GM12878 (cell line): ENCODE data around the gene NODAL. TPM values are rescaled to one million over a fixed set of nuclear protein-coding genes. Genes with fewer than 3 reads are reported as not detected.

Experiments used
- ATAC-seq: fragments of 200-7000 bp; cut with Tn5 transposase; 3 replicates; pipeline ENCODE4 v1.9.1; 2020; ENCODE audit warnings: mild to moderate bottlenecking, moderate library complexity
- BruUV-seq: library from RNA; stranded (reverse); fragments of 400-500 nt; replicated peaks from 2 replicates; lab custom pipeline; 2021; lab: Mats Ljungman, UMichigan
- CTCF ChIA-PET: fragments of 300-600 bp; sonication (Branson Sonifier 250); formaldehyde crosslinking; extraction: SDS; loops from one replicate; lab custom pipeline; 2021; ENCODE audit warnings: inconsistent platforms; lab: Yijun Ruan, JAX
- POLR2A ChIA-PET: fragments of 350-600 bp; formaldehyde crosslinking; extraction: SDS; loops from one replicate; lab custom pipeline; 2021; ENCODE audit warnings: inconsistent platforms; lab: Charles Lee
- RAD21 ChIA-PET: fragments of 300-600 bp; sonication (Branson Sonifier 250); formaldehyde crosslinking; loops from one replicate; lab custom pipeline; 2023; ENCODE audit warnings: antibody characterized with exemption; ENCODE audit not compliant: unreplicated experiment; lab: Charles Lee
- SMC1A ChIA-PET: fragments of 300-600 bp; sonication (Branson Sonifier 250); formaldehyde crosslinking; loops from one replicate; lab custom pipeline; 2023; ENCODE audit not compliant: unreplicated experiment, uncharacterized antibody; lab: Charles Lee
- DNase-seq: peaks from one replicate; pipeline ENCODE4 v3.0.0-alpha.2; 2011; ENCODE audit warnings: low read depth, low spot score
- FAIRE-seq: peaks from 3 replicates; lab custom pipeline; 2011; peaks lifted over from hg19 to GRCh38; lab: Jason Lieb, UNC
- H2AFZ ChIP-seq: 2 replicates; pipeline ENCODE4 v1.6.0; 2011; ENCODE audit warnings: low read depth, low read length, control low read depth; ENCODE audit not compliant: control insufficient read depth
- H3K27ac ChIP-seq: 2 replicates; pipeline ENCODE4 v1.5.1; 2011; ENCODE audit warnings: control low read depth; ENCODE audit not compliant: control insufficient read depth, insufficient read depth
- H3K27me3 ChIP-seq, 2 experiments: replicated peaks in 1 of 2; 2 replicates each; pipeline versions ENCODE4 v1.6.0 to v1.6.1; 2011; ENCODE audit warnings: low read length in 1 of 2; ENCODE audit not compliant: control insufficient read depth in 2 of 2, insufficient read depth in 2 of 2
- H3K36me3 ChIP-seq, 2 experiments: 2 replicates each; pipeline ENCODE4 v1.5.1; 2011; ENCODE audit warnings: low read length in 1 of 2; ENCODE audit not compliant: control insufficient read depth in 2 of 2, insufficient read depth in 2 of 2
- H3K4me1 ChIP-seq: 2 replicates; pipeline ENCODE4 v1.6.1; 2011; ENCODE audit warnings: mild to moderate bottlenecking, low read length, moderate library complexity, mixed read lengths; ENCODE audit not compliant: control insufficient read depth, insufficient read depth
- H3K4me2 ChIP-seq: 2 replicates; pipeline ENCODE4 v1.6.0; 2011; ENCODE audit warnings: control low read depth; ENCODE audit not compliant: control insufficient read depth, insufficient read depth
- H3K4me3 ChIP-seq: fragments of 200-600 bp; sonication (generic); 2 replicates; pipeline ENCODE4 v1.5.1; 2016
- H3K79me2 ChIP-seq: 2 replicates; pipeline ENCODE4 v1.6.0; 2011; ENCODE audit warnings: low read length; ENCODE audit not compliant: control insufficient read depth, insufficient read depth
- H3K9ac ChIP-seq: 2 replicates; pipeline ENCODE4 v1.8.0; 2011; ENCODE audit warnings: low read length, control low read depth, mixed read lengths; ENCODE audit not compliant: control insufficient read depth, insufficient read depth
- H3K9me3 ChIP-seq: replicated peaks from 3 replicates; pipeline ENCODE4 v1.5.1; 2011; ENCODE audit warnings: mild to moderate bottlenecking, low read length; ENCODE audit not compliant: control insufficient read depth, insufficient read depth
- H4K20me1 ChIP-seq: 2 replicates; pipeline ENCODE4 v1.6.0; 2011; ENCODE audit not compliant: control insufficient read depth, insufficient read depth
- BCL11A ChIP-seq: IDR thresholded peaks from 2 replicates; pipeline ENCODE4 v1.6.1; 2011; ENCODE audit warnings: low read depth, low read length
- BRCA1 ChIP-seq: IDR thresholded peaks from 2 replicates; pipeline ENCODE4 v1.6.1; 2011; ENCODE audit warnings: low read depth, low read length, improper control_type of control experiment
- ESRRA ChIP-seq: IDR thresholded peaks from 2 replicates; pipeline ENCODE4 v1.6.1; 2012; ENCODE audit warnings: mild to moderate bottlenecking, low read length, improper control_type of control experiment
- GABPA ChIP-seq: IDR thresholded peaks from 2 replicates; pipeline ENCODE4 v1.6.1; 2014; ENCODE audit warnings: antibody characterized with exemption, low read depth, mild to moderate bottlenecking, inconsistent platforms
- HCFC1 ChIP-seq: fragments of 150-350 bp; IDR thresholded peaks from 2 replicates; pipeline ENCODE4 v1.6.1; 2014; ENCODE audit warnings: low read length
- MEF2A ChIP-seq: IDR thresholded peaks from 2 replicates; pipeline ENCODE4 v1.6.1; 2011; ENCODE audit warnings: low read depth, mild to moderate bottlenecking, low read length, moderate library complexity; ENCODE audit not compliant: insufficient read depth
- NFYA ChIP-seq: IDR thresholded peaks from 2 replicates; pipeline ENCODE4 v1.6.1; 2011; ENCODE audit warnings: low read depth, mild to moderate bottlenecking, low read length, improper control_type of control experiment, borderline replicate concordance
- PAX5 ChIP-seq: IDR thresholded peaks from 2 replicates; pipeline ENCODE4 v1.6.1; 2011; ENCODE audit warnings: low read depth, low read length, borderline replicate concordance
- RBBP5 ChIP-seq: fragments of 200-600 bp; sonication (generic); conservative IDR thresholded peaks from 2 replicates; pipeline ENCODE4 v1.6.1; 2016
- SMARCA5 ChIP-seq: fragments of 450-650 bp; IDR thresholded peaks from 2 replicates; pipeline ENCODE4 v1.6.1; 2017; ENCODE audit warnings: mild to moderate bottlenecking
- STAT3 ChIP-seq: IDR thresholded peaks from 2 replicates; pipeline ENCODE4 v1.6.1; 2011; ENCODE audit warnings: low read depth, low read length, improper control_type of control experiment
- ZNF207 ChIP-seq: fragments of 450-650 bp; IDR thresholded peaks from 2 replicates; pipeline ENCODE4 v1.6.1; 2014; ENCODE audit warnings: antibody characterized with exemption, mild to moderate bottlenecking, borderline replicate concordance
- WGBS: methylation state at CpG from one replicate; pipeline ENCODE4 v1.1.6; 2016; ENCODE audit warnings: low lambda C conversion rate; ENCODE audit not compliant: insufficient replicate concordance, insufficient coverage; ENCODE audit errors: missing lambda C conversion rate; 5-methylcytosine and 5-hydroxymethylcytosine counted together
- in situ Hi-C: fragments of 300-500 bp; cut with MboI; formaldehyde crosslinking; loops from 9 replicates; pipeline ENCODE4 v1.14.3; 2018; ENCODE audit warnings: mixed read lengths
- intact Hi-C: fragments of 100-400 bp; cut with micrococcal nuclease; formaldehyde crosslinking; loops from one replicate; pipeline ENCODE4 v1.14.2; 2022; ENCODE audit not compliant: unreplicated experiment
- polyA plus RNA-seq, 11 experiments: library from polyadenylated mRNA; depleted of rRNA in 4 of 11; unstranded in 6 of 11; stranded (reverse) in 5 of 11; fragments of >200 nt; fragmentation: Nextera tagmentation in 4 of 11; fragmentation: Illumina TruSeq in 1 of 11; extraction: Ambion mirVana in 4 of 11; extraction: Trizol in 1 of 11; gene quantifications; 1 replicate in 1 of 11; 2 replicates in 10 of 11; pipeline versions ENCODE4 v1.2.1 to v1.2.3, GENCODE V29; 2011 to 2016; ENCODE audit warnings: inconsistent platforms in 2 of 11, missing spikeins in 2 of 11, low read depth in 1 of 11
- total RNA-seq, 4 experiments: library from RNA; depleted of rRNA in 3 of 4; stranded (reverse); fragments of >200 nt in 3 of 4; fragmentation: Illumina TruSeq in 1 of 4; extraction: Trizol in 1 of 4; gene quantifications; 2 replicates each; pipeline versions ENCODE4 v1.2.1 to v1.2.3, GENCODE V29; 2013 to 2021
- TF ChIP-seq, protein P1 (sequence below): fragments of 450-650 bp; IDR thresholded peaks from 2 replicates; pipeline ENCODE4 v1.6.1; 2017; ENCODE audit warnings: mild to moderate bottlenecking, moderate library complexity
- TF ChIP-seq, protein P2 (sequence below): fragments of 450-650 bp; formaldehyde crosslinking; IDR thresholded peaks from 2 replicates; pipeline ENCODE4 v1.5.0; 2022; ENCODE audit warnings: mild to moderate bottlenecking, missing genetic modification characterization

NODAL gene
- total and polyA plus RNA-seq, 10 of the 15 experiments (the other 5 are each of a cell fraction or from before 2014, with no cell fraction given): not detected

DNA sequence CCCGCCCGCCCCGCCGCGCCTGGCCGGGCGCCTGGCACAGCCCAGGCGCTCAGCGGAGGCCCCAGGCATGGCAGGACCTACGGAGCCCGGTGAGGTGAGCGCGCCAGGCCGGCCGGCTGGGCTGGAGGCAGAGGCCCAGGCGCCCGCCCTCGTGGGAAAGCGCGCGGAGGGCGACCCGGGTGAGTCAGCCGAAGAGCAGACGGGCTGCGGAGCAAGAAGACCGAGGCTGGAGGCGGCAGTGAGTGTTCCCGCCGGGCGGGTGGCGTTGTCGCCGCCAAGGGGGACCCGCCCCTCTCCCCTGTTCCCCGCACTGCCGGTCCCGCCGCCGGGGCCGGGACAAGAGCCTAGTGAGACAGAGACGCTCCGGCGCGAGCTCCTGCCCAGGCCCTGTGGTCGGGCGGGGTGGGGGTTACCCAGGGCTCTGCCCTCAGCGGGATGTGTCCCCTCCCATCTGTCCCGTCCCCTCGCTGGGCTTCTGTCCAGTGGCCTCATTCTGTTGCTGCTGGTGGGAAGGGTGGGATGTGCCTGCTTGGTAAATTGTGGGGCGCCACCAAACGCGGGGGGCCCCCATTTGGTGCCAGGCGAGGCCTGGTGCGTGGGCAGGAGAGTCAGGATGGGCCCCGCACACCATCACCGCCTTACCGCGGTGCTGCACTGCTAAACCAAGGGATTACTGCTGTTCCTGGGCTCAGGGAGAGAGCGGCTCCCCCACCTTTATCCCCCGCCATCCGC lies 17.0 kb upstream of the NODAL start:
- 17% methylated on average over 54 of the region's 62 CpGs for WGBS
- peak; percentile 52 for ATAC-seq
- H3K27ac ChIP-seq: no peak overlapping the region
- CTCF ChIA-PET: interaction anchor here (6.0 kb wide), 1 partner anchor 83 kb away, joined by 74 read pairs; no protein-coding TSS in a partner anchor
- TF ChIP-seq NFYA (no peak), RBBP5 (no peak), GABPA (no peak), ZNF207 (no peak), HCFC1 (no peak), MEF2A (no peak), PAX5 (no peak), BRCA1 (no peak), ESRRA (no peak), SMARCA5 (no peak), STAT3 (no peak), BCL11A (no peak)
- TF ChIP-seq, protein P1, sequence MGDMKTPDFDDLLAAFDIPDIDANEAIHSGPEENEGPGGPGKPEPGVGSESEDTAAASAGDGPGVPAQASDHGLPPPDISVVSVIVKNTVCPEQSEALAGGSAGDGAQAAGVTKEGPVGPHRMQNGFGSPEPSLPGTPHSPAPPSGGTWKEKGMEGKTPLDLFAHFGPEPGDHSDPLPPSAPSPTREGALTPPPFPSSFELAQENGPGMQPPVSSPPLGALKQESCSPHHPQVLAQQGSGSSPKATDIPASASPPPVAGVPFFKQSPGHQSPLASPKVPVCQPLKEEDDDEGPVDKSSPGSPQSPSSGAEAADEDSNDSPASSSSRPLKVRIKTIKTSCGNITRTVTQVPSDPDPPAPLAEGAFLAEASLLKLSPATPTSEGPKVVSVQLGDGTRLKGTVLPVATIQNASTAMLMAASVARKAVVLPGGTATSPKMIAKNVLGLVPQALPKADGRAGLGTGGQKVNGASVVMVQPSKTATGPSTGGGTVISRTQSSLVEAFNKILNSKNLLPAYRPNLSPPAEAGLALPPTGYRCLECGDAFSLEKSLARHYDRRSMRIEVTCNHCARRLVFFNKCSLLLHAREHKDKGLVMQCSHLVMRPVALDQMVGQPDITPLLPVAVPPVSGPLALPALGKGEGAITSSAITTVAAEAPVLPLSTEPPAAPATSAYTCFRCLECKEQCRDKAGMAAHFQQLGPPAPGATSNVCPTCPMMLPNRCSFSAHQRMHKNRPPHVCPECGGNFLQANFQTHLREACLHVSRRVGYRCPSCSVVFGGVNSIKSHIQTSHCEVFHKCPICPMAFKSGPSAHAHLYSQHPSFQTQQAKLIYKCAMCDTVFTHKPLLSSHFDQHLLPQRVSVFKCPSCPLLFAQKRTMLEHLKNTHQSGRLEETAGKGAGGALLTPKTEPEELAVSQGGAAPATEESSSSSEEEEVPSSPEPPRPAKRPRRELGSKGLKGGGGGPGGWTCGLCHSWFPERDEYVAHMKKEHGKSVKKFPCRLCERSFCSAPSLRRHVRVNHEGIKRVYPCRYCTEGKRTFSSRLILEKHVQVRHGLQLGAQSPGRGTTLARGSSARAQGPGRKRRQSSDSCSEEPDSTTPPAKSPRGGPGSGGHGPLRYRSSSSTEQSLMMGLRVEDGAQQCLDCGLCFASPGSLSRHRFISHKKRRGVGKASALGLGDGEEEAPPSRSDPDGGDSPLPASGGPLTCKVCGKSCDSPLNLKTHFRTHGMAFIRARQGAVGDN: no peak
- TF ChIP-seq, protein P2, sequence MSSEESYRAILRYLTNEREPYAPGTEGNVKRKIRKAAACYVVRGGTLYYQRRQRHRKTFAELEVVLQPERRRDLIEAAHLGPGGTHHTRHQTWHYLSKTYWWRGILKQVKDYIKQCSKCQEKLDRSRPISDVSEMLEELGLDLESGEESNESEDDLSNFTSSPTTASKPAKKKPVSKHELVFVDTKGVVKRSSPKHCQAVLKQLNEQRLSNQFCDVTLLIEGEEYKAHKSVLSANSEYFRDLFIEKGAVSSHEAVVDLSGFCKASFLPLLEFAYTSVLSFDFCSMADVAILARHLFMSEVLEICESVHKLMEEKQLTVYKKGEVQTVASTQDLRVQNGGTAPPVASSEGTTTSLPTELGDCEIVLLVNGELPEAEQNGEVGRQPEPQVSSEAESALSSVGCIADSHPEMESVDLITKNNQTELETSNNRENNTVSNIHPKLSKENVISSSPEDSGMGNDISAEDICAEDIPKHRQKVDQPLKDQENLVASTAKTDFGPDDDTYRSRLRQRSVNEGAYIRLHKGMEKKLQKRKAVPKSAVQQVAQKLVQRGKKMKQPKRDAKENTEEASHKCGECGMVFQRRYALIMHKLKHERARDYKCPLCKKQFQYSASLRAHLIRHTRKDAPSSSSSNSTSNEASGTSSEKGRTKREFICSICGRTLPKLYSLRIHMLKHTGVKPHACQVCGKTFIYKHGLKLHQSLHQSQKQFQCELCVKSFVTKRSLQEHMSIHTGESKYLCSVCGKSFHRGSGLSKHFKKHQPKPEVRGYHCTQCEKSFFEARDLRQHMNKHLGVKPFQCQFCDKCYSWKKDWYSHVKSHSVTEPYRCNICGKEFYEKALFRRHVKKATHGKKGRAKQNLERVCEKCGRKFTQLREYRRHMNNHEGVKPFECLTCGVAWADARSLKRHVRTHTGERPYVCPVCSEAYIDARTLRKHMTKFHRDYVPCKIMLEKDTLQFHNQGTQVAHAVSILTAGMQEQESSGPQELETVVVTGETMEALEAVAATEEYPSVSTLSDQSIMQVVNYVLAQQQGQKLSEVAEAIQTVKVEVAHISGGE (CRISPR knock-in tag): no peak
- TF ChIP-seq, all 136 proteins: peak for 0
- no peak for DNase-seq
- no peaks in the 10 kb centered on the region for H3K79me2 ChIP-seq
- H3K27me3 ChIP-seq: peaks cover 3 to 5% of the 10 kb centered on the region in 2 experiments; a peak in 3 of 4 replicates
- H2AFZ ChIP-seq: no peak overlapping the region
- in situ Hi-C loops (no loop called here), intact Hi-C loops (no loop called here)
- no peaks in the 10 kb centered on the region for H3K36me3 ChIP-seq
- H3K9ac ChIP-seq: no peak overlapping the region
- H4K20me1 ChIP-seq: no peaks in the 10 kb centered on the region
- H3K4me1 ChIP-seq: no peaks in the 10 kb centered on the region
- RAD21 ChIA-PET: no interaction called here
- POLR2A ChIA-PET: no interaction called here
- no peak overlapping the region for H3K4me3 ChIP-seq
- no peak for FAIRE-seq
- no peaks in the 10 kb centered on the region for H3K9me3 ChIP-seq
- H3K4me2 ChIP-seq: no peak overlapping the region
- BruUV-seq: no TSS peak
- SMC1A ChIA-PET: interaction anchor here (0.7 kb wide), 1 partner anchor 66 kb away, joined by 3 read pairs; no protein-coding TSS in a partner anchor
